Head of caudate nucleus (tissue), 42 donors: ENCODE data around the gene FLVCR1.
"Not testable (repeated sequence)": the region's sequence is repeated elsewhere in the genome, so short reads cannot be mapped to it uniquely, and the experiment has no call there.

ENCODE experiments used
- DNase-seq, 42 donors: peaks; one replicate each; pipeline versions ENCODE4 v3.0.0 to v3.0.0-alpha.2; 2020 to 2021; ENCODE audit warnings: mixed read lengths in 7 of 42
- intact Hi-C: fragments of 100-400 bp; cut with DNase I; formaldehyde crosslinking; loops from one replicate; pipeline ENCODE4 v1.15.0; 2022

FLVCR1 gene

GRCh38 chr1:212909652-212910063 lies 51.6 kb downstream of the FLVCR1 start:
- intact Hi-C loops, result no loop called here
- no peak for DNase-seq

- intact Hi-C loops, DNase-seq: not testable (repeated sequence)
Observed at GRCh38 chr1:212910213-212910612, 52.1 kb downstream of the FLVCR1 start.

- DNase-seq, intact Hi-C loops: not testable (repeated sequence)
Observed at GRCh38 chr1:212913638-212914037, 55.6 kb downstream of the FLVCR1 start.

- DNase-seq, intact Hi-C loops: not testable (repeated sequence)
Observed at GRCh38 chr1:212914110-212914509, 56.0 kb downstream of the FLVCR1 start.

- intact Hi-C loops, result no loop called here
- no peak for DNase-seq
Observed at GRCh38 chr1:212914789-212915188, 56.7 kb downstream of the FLVCR1 start.

GRCh38 chr1:212915245-212916091 lies 57.4 kb downstream of the FLVCR1 start:
- DNase-seq, result peak in 10 of 42 donors; percentile 8 to 52 (median 26)
- intact Hi-C loops, result no loop called here

GRCh38 chr1:212916481-212917133 lies 58.5 kb downstream of the FLVCR1 start:
- intact Hi-C loops, result no loop called here
- peak in 32 of 42 donors; percentile 4 to 65 (median 28) for DNase-seq

GRCh38 chr1:212917134-212917485 lies 59.0 kb downstream of the FLVCR1 start:
- DNase-seq, result no peak

GRCh38 chr1:212917858-212918257 lies 59.8 kb downstream of the FLVCR1 start:
- intact Hi-C loops, result no loop called here

More at GRCh38 chr1:212917134-212917485, 59.0 kb downstream of the FLVCR1 start:
- intact Hi-C loops, result no loop called here

GRCh38 chr1:212918824-212919223 lies 60.7 kb downstream of the FLVCR1 start:
- DNase-seq, result no peak
- intact Hi-C loops, result no loop called here

More at GRCh38 chr1:212917858-212918257, 59.8 kb downstream of the FLVCR1 start:
- no peak for DNase-seq

- DNase-seq, result no peak
- intact Hi-C loops, result no loop called here
Observed at GRCh38 chr1:212920246-212920645, 62.2 kb downstream of the FLVCR1 start.

GRCh38 chr1:212920896-212921295 lies 62.8 kb downstream of the FLVCR1 start:
- intact Hi-C loops, result no loop called here
- no peak for DNase-seq

- peak in 1 of 42 donors; percentile 19 for DNase-seq
- intact Hi-C loops, result no loop called here
Observed at GRCh38 chr1:212922016-212922415, 63.9 kb downstream of the FLVCR1 start.

- DNase-seq, result no peak
- intact Hi-C loops, result no loop called here
Observed at GRCh38 chr1:212926372-212926771, 68.3 kb downstream of the FLVCR1 start.

- intact Hi-C loops, result no loop called here
- DNase-seq, result no peak
Observed at GRCh38 chr1:212928323-212929291, 70.5 kb downstream of the FLVCR1 start.

- intact Hi-C loops, result no loop called here
Observed at GRCh38 chr1:212930986-212931678, 73.1 kb downstream of the FLVCR1 start.

GRCh38 chr1:212933815-212934471 lies 75.9 kb downstream of the FLVCR1 start:
- intact Hi-C loops, result no loop called here
- no peak for DNase-seq

More at GRCh38 chr1:212930986-212931678, 73.1 kb downstream of the FLVCR1 start:
- DNase-seq, result no peak

GRCh38 chr1:212935387-212935981 lies 77.4 kb downstream of the FLVCR1 start:
- intact Hi-C loops, result no loop called here
- DNase-seq, result no peak
